Right cardiac atrium (tissue), 5 donors: ENCODE measurements around the gene COL4A2. TPM values are rescaled to one million over a fixed set of nuclear protein-coding genes. Genes with fewer than 3 reads are reported as not detected.

ENCODE experiments used
- ATAC-seq, 2 donors: fragments of 200-7000 bp; cut with Tn5 transposase; one replicate each; pipeline versions ENCODE4 v1.8.0 to v1.9.1; 2020; ENCODE audit warnings: moderate library complexity in 2 of 2, mild to moderate bottlenecking in 1 of 2
- DNase-seq, 3 donors: peaks; one replicate each; pipeline ENCODE4 v3.0.0-alpha.2; 2020
- H3K27ac ChIP-seq: one replicate; pipeline ENCODE4 v1.5.1; 2013; ENCODE audit warnings: mild to moderate bottlenecking, low read length, control low read depth, moderate library complexity
- H3K27me3 ChIP-seq: one replicate; pipeline ENCODE4 v1.6.1; 2013; ENCODE audit not compliant: control insufficient read depth, insufficient read depth
- H3K4me1 ChIP-seq: one replicate; pipeline ENCODE4 v1.6.1; 2013; ENCODE audit warnings: low read length; ENCODE audit not compliant: control insufficient read depth, insufficient read depth
- H3K4me3 ChIP-seq: one replicate; pipeline ENCODE4 v1.5.1; 2013; ENCODE audit warnings: low read length, control low read depth
- H3K9me3 ChIP-seq: one replicate; pipeline ENCODE4 v1.6.1; 2013; ENCODE audit warnings: low read length; ENCODE audit not compliant: control insufficient read depth
- WGBS: extraction: QIAGEN DNeasy Blood & Tissue Kit; methylation state at CpG from one replicate; pipeline ENCODE4 v1.1.7; 2013; 5-methylcytosine and 5-hydroxymethylcytosine counted together
- intact Hi-C, 4 donors: fragments of 100-400 bp; cut with DNase I; formaldehyde crosslinking; loops; one replicate each; pipeline versions ENCODE4 v1.11.0 to v1.14.0; 2022 to 2023
- polyA plus RNA-seq: library from polyadenylated mRNA; stranded (reverse); fragments of 200-250 nt; gene quantifications from one replicate; pipeline ENCODE4 v1.2.3, GENCODE V29; 2013
- total RNA-seq, 4 donors: library from RNA; stranded (reverse); fragmentation: NEBNext Ultra II Directional; extraction: Animal tissue kit (Norgen Biotek cat#: 25700); gene quantifications; one replicate each; pipeline ENCODE4 v1.2.1, GENCODE V29; 2021
- donor health status: healthy with polysubstance abuse.
- donor health status: DM: no; HTN: yes; CAD: no.
- donor health status: DM: no; HTN: no; CAD: no.
- donor health status: DM: no; HTN: yes; CAD: no; lungs with severe emphysema.
- donor health status: DM: yes; HTN: yes; CAD: no.

Gene COL4A2
- total and polyA plus RNA-seq, 5 donors, result 84.7 to 268 (median 103) TPM

GRCh38 chr13:110342474-110342873, 35.4 kb downstream of the COL4A2 start:
- Histone ChIP-seq H3K4me1 (peaks cover 29% of the 10 kb centered on the region), H3K27me3 (no peaks in the 10 kb centered on the region), H3K4me3 (no peak overlapping the region), H3K27ac (no peak overlapping the region), H3K9me3 (no peaks in the 10 kb centered on the region)
- intact Hi-C loops, result loop anchor here in 1 of 4 donors (10.0 kb wide), 1 partner anchor 72 kb away; no protein-coding TSS in a partner anchor
- 83% methylated on average over 9 of the region's 9 CpGs for WGBS
- DNase-seq, result no peak
- ATAC-seq, result no peak

DNA sequence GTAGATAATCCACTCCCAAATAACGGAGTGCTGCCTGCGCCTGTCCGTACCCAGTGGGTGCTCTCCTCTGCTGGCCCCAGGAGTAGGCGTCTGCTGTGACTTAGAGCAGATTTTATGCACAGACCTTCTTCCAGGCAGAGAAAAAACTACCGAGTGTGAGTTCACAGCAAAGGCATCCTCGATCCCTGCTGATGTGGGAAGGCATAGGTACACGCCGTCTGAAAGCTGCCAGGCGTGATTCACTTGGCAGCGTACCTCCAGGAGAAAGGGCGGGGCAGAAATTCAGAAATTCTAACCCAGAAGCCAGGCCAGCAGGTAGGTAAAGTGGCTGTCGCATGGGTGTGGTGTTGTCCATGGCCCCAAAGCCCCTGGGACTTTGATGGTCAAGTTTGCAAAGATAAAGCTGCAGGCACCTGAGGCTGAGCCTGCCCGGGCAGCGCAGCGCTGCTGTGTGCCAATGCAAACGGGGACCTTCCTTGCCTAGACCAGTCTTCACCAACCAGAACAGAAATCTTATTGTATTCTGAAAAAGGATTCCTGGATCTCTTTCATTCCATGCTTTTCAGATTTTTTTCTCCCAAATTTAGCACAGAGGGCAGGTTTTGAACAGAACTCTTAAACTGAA, 36.3 kb downstream of the COL4A2 start:
- H3K4me3 ChIP-seq, result no peak overlapping the region
- H3K27me3 ChIP-seq, result no peaks in the 10 kb centered on the region
- intact Hi-C loops, result loop anchor here in 1 of 4 donors (10.0 kb wide), 1 partner anchor 71 kb away; no protein-coding TSS in a partner anchor
- ATAC-seq (no peak), DNase-seq (no peak)
- peaks cover 35% of the 10 kb centered on the region for H3K4me1 ChIP-seq
- H3K9me3 ChIP-seq, result no peaks in the 10 kb centered on the region
- H3K27ac ChIP-seq, result no peak overlapping the region
- WGBS, result 82% methylated on average over 16 of the region's 16 CpGs

DNA sequence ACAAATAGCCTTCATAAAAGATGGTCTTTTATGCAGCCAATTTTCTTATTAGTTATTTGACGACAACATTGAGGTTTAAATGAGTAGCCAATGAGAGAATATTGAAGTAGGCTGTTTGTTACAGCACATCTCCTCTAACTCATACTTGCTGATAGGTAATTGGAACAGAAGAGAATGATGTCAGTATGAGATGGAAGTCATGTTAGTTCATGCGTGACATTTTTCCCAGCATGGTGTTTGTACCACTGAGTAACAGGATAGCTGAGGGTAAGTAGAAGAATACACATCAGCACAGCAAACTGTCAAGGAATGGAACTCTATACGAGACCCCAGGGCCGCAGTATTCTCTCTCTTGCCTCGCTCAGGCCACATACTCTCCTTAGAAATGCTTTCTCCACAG, 37.2 kb downstream of the COL4A2 start:
- ATAC-seq, result no peak
- intact Hi-C loops, result loop anchor here in 1 of 4 donors (10.0 kb wide), 1 partner anchor 70 kb away; no protein-coding TSS in a partner anchor

DNA sequence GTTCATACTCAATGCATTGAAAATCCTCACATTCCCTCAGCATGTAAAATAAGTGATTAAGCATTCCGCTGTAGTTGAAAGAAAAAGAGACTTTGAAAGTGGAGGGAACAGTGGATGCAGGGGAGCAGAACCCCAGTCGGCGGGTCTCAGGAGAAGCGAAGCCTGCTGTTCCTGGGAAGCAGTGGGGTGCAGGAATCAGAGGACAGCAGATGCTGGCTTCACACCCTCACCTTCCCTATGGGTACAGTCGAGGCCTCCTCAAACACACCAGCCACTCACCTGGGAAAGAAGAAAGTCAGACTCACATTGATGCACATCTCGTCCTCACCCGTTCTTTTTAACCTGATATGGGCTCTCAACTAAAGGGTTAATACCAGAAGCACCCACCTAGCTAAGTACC, 38.2 kb downstream of the COL4A2 start:
- intact Hi-C loops, result loop anchor here in 1 of 4 donors (10.0 kb wide), 1 partner anchor 70 kb away; no protein-coding TSS in a partner anchor
- no peaks in the 10 kb centered on the region for H3K9me3 ChIP-seq
- no peaks in the 10 kb centered on the region for H3K27me3 ChIP-seq
- 93% methylated on average over 7 of the region's 7 CpGs for WGBS
- no peak overlapping the region for H3K27ac ChIP-seq
- no peak overlapping the region for H3K4me3 ChIP-seq
- DNase-seq (no peak), ATAC-seq (no peak)
- peaks cover 31% of the 10 kb centered on the region for H3K4me1 ChIP-seq

More for the DNA sequence above, 37.2 kb downstream of the COL4A2 start:
- 94% methylated on average over 5 of the region's 5 CpGs for WGBS
- Histone ChIP-seq H3K27me3 (no peaks in the 10 kb centered on the region), H3K27ac (no peak overlapping the region), H3K9me3 (no peaks in the 10 kb centered on the region), H3K4me3 (no peak overlapping the region), H3K4me1 (peaks cover 31% of the 10 kb centered on the region)
- DNase-seq, result no peak

GRCh38 chr13:110345701-110346100, 38.6 kb downstream of the COL4A2 start:
- peaks cover 31% of the 10 kb centered on the region for H3K4me1 ChIP-seq
- no peak overlapping the region for H3K4me3 ChIP-seq
- intact Hi-C loops, result loop anchor here in 1 of 4 donors (10.0 kb wide), 1 partner anchor 69 kb away; no protein-coding TSS in a partner anchor
- DNase-seq (no peak), ATAC-seq (no peak)
- no peak overlapping the region for H3K27ac ChIP-seq
- H3K27me3 ChIP-seq, result no peaks in the 10 kb centered on the region
- 74% methylated on average over 4 of the region's 4 CpGs for WGBS
- no peaks in the 10 kb centered on the region for H3K9me3 ChIP-seq

GRCh38 chr13:110346661-110347067, 39.6 kb downstream of the COL4A2 start:
- no peaks in the 10 kb centered on the region for H3K9me3 ChIP-seq
- H3K4me1 ChIP-seq, result peaks cover 24% of the 10 kb centered on the region
- WGBS, result 90% methylated on average over 17 of the region's 17 CpGs
- peak in 1 of 2 donors; percentile 3 for ATAC-seq
- H3K27ac ChIP-seq, result no peak overlapping the region
- no peak overlapping the region for H3K4me3 ChIP-seq
- H3K27me3 ChIP-seq, result no peaks in the 10 kb centered on the region
- no peak for DNase-seq
- intact Hi-C loops, result loop anchor here in 1 of 4 donors (10.0 kb wide), 1 partner anchor 68 kb away; no protein-coding TSS in a partner anchor

DNA sequence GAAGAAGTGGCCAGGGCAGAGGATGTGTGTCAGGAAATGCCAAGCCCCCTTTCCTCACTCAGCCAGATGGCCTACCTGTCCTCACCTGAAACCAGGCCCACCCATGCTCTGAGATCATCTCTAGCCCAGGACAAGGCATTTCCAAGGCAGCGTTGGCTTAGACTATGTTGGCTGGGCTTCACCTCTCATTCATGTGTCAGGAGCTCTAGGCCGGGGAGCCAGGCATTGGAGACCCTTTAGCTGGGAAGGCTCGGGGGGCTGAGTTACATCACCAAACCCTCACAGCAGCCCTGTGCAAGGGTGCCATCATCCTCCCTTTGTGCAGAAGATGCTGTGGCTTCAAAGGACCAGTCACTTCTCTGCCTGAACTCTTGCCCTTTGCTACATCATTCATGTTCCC, 40.0 kb downstream of the COL4A2 start:
- no peak overlapping the region for H3K4me3 ChIP-seq
- H3K9me3 ChIP-seq, result no peaks in the 10 kb centered on the region
- WGBS, result 74% methylated on average over 3 of the region's 3 CpGs
- peaks cover 27% of the 10 kb centered on the region for H3K4me1 ChIP-seq
- intact Hi-C loops, result loop anchor here in 1 of 4 donors (10.0 kb wide), 1 partner anchor 68 kb away; no protein-coding TSS in a partner anchor
- peak; percentile 2 to 8 for ATAC-seq
- no peaks in the 10 kb centered on the region for H3K27me3 ChIP-seq
- H3K27ac ChIP-seq, result peak overlapping the region; percentile 91
- DNase-seq, result no peak

GRCh38 chr13:110347535-110348308, 40.6 kb downstream of the COL4A2 start:
- no peaks in the 10 kb centered on the region for H3K9me3 ChIP-seq
- WGBS, result 39% methylated on average over 18 of the region's 18 CpGs
- peaks cover 27% of the 10 kb centered on the region for H3K4me1 ChIP-seq
- H3K27me3 ChIP-seq, result no peaks in the 10 kb centered on the region
- peak; percentile 65 to 83 for ATAC-seq
- intact Hi-C loops, result loop anchor here in 1 of 4 donors (10.0 kb wide), 1 partner anchor 67 kb away; no protein-coding TSS in a partner anchor
- no peak overlapping the region for H3K4me3 ChIP-seq
- H3K27ac ChIP-seq, result peak overlapping the region; percentile 91
- peak in 2 of 3 donors; percentile 67 to 74 for DNase-seq

- 42% methylated on average over 8 of the region's 8 CpGs for WGBS
- intact Hi-C loops, result loop anchor here in 1 of 4 donors (10.0 kb wide), 1 partner anchor 66 kb away; no protein-coding TSS in a partner anchor
- DNase-seq (no peak), ATAC-seq (no peak)
- Histone ChIP-seq H3K9me3 (no peaks in the 10 kb centered on the region), H3K4me1 (peaks cover 27% of the 10 kb centered on the region), H3K4me3 (no peak overlapping the region), H3K27me3 (no peaks in the 10 kb centered on the region), H3K27ac (peak overlapping the region; percentile 91)
These were observed 41.4 kb downstream of the COL4A2 start for GRCh38 chr13:110348309-110349105.

DNA sequence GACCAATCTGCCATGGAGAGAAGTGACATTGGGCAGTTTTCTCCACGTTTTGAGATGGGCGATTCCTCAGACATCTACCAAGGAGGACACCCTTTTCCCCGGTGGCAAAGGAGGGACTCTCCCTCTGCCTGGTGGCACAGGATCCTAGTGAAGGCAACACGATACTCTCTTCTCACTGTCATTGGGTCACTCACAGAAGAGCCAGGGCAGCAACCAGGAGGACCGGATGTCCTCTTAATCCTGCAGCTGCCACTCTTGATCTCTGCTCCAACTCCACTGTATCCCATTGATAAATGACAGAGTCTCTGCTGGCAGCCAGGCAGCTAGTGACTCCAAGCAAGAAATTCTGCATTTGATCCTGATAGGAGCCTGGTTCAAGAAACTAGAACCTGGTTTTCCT, 42.2 kb downstream of the COL4A2 start:
- H3K27ac ChIP-seq, result peak overlapping the region; percentile 14
- DNase-seq (no peak), ATAC-seq (peak in 1 of 2 donors; percentile 6)
- no peaks in the 10 kb centered on the region for H3K9me3 ChIP-seq
- H3K4me1 ChIP-seq, result peaks cover 27% of the 10 kb centered on the region
- H3K27me3 ChIP-seq, result no peaks in the 10 kb centered on the region
- WGBS, result 59% methylated on average over 5 of the region's 5 CpGs
- no peak overlapping the region for H3K4me3 ChIP-seq
- intact Hi-C loops, result loop anchor here in 1 of 4 donors (10.0 kb wide), 1 partner anchor 66 kb away; no protein-coding TSS in a partner anchor
